Neural cell (in vitro differentiated cells): ENCODE results near the gene CLEC20A. TPM values are rescaled to one million over a fixed set of nuclear protein-coding genes. Genes with fewer than 3 reads are reported as not detected.

ENCODE experiments used
- H2AFZ ChIP-seq: fragments of 200-600, 300-800 bp; sonication (generic), shearing (Covaris generic); 2 replicates; pipeline ENCODE4 v1.6.0; 2014; ENCODE audit warnings: low read depth, mild to moderate bottlenecking, antibody characterized with exemption, low read length, moderate library complexity
- H3F3A ChIP-seq: fragments of 200-600 bp; shearing (Covaris generic); 2 replicates; pipeline ENCODE4 v1.6.1; 2016; ENCODE audit warnings: mild to moderate bottlenecking, moderate library complexity, mixed read lengths, antibody characterized with exemption, low read length; ENCODE audit not compliant: insufficient read depth, poor library complexity, severe bottlenecking
- H3K27ac ChIP-seq: fragments of 200-600, 300-800 bp; sonication (generic), shearing (Covaris generic); 2 replicates; pipeline ENCODE4 v1.5.1; 2014; ENCODE audit warnings: mild to moderate bottlenecking, low read length, moderate library complexity
- H3K27me3 ChIP-seq: fragments of 300-800, 200-600 bp; sonication (generic), shearing (Covaris generic); 2 replicates; pipeline ENCODE4 v1.6.0; 2014; ENCODE audit warnings: mild to moderate bottlenecking, low read depth, low read length, moderate library complexity; ENCODE audit not compliant: insufficient read depth
- H3K36me3 ChIP-seq: fragments of 300-800, 200-600 bp; sonication (generic), shearing (Covaris generic); 2 replicates; pipeline ENCODE4 v1.5.1; 2014; ENCODE audit warnings: mild to moderate bottlenecking, antibody characterized with exemption, low read length, moderate library complexity; ENCODE audit not compliant: insufficient read depth
- H3K4me2 ChIP-seq: fragments of 300-800, 200-600 bp; sonication (generic), shearing (Covaris generic); 2 replicates; pipeline ENCODE4 v1.6.0; 2014; ENCODE audit warnings: mild to moderate bottlenecking, low read length
- H3K4me3 ChIP-seq: fragments of 300-800, 200-600 bp; sonication (generic), shearing (Covaris generic); 2 replicates; pipeline ENCODE4 v1.5.1; 2014; ENCODE audit warnings: mild to moderate bottlenecking, low read length, moderate library complexity
- H3K79me2 ChIP-seq: fragments of 200-600 bp; shearing (Covaris generic); replicated peaks from 2 replicates; pipeline ENCODE4 v1.6.0; 2014; ENCODE audit warnings: mild to moderate bottlenecking, low read length, moderate library complexity; ENCODE audit not compliant: insufficient read depth
- H3K9ac ChIP-seq: fragments of 300-800, 200-600 bp; sonication (generic), shearing (Covaris generic); 2 replicates; pipeline ENCODE4 v1.6.1; 2016; ENCODE audit warnings: mild to moderate bottlenecking, low read length, mixed read lengths
- H3K9me2 ChIP-seq: fragments of 200-600 bp; shearing (Covaris generic); 2 replicates; pipeline ENCODE4 v1.6.1; 2016; ENCODE audit warnings: mild to moderate bottlenecking, low read length, mixed read lengths; ENCODE audit not compliant: insufficient read depth
- H3K9me3 ChIP-seq: fragments of 200-600, 300-800 bp; sonication (generic), shearing (Covaris generic); 2 replicates; pipeline ENCODE4 v1.6.1; 2016; ENCODE audit warnings: mild to moderate bottlenecking, mixed run types, low read length, moderate library complexity, mixed read lengths
- H4K20me1 ChIP-seq: fragments of 200-600 bp; shearing (Covaris generic); 2 replicates; pipeline ENCODE4 v1.6.1; 2016; ENCODE audit warnings: mild to moderate bottlenecking, mixed run types; ENCODE audit not compliant: insufficient read depth
- EP300 ChIP-seq: fragments of 450-650 bp; conservative IDR thresholded peaks from 2 replicates; pipeline ENCODE4 v1.6.1; 2014; ENCODE audit warnings: antibody characterized with exemption, mild to moderate bottlenecking, moderate library complexity; ENCODE audit not compliant: poor library complexity, severe bottlenecking
- EZH2 ChIP-seq: fragments of 200-600, 300-800 bp; shearing (Covaris generic), sonication (generic); IDR thresholded peaks from 2 replicates; pipeline ENCODE4 v1.6.1; 2014; ENCODE audit warnings: antibody characterized with exemption, low read length, borderline replicate concordance, mild to moderate bottlenecking; ENCODE audit not compliant: insufficient read depth, poor library complexity, severe bottlenecking
- MXI1 ChIP-seq: fragments of 450-650 bp; conservative IDR thresholded peaks from 2 replicates; pipeline ENCODE4 v1.6.1; 2014; ENCODE audit warnings: antibody characterized with exemption, mild to moderate bottlenecking; ENCODE audit not compliant: poor library complexity, severe bottlenecking
- POLR2AphosphoS5 ChIP-seq: IDR thresholded peaks from 2 replicates; pipeline ENCODE4 v1.6.1; 2012
- RAD21 ChIP-seq: fragments of 450-650 bp; conservative IDR thresholded peaks from 2 replicates; pipeline ENCODE4 v1.6.1; 2014; ENCODE audit warnings: antibody characterized with exemption, mild to moderate bottlenecking, moderate library complexity
- SMC3 ChIP-seq: fragments of 450-650 bp; conservative IDR thresholded peaks from 2 replicates; pipeline ENCODE4 v1.6.1; 2014; ENCODE audit warnings: antibody characterized with exemption, mild to moderate bottlenecking, moderate library complexity; ENCODE audit not compliant: poor library complexity
- TAF1 ChIP-seq: IDR thresholded peaks from 2 replicates; pipeline ENCODE4 v1.6.1; 2012; ENCODE audit warnings: low read depth
- polyA plus RNA-seq: library from polyadenylated mRNA; depleted of rRNA; stranded (reverse); fragments of >200 nt; gene quantifications from 2 replicates; pipeline ENCODE4 v1.2.3, GENCODE V29; 2014
- TF ChIP-seq, protein P1 (sequence below): fragments of 450-650 bp; IDR thresholded peaks from 2 replicates; pipeline ENCODE4 v1.5.1; 2014; ENCODE audit warnings: antibody characterized with exemption, mild to moderate bottlenecking, moderate library complexity; ENCODE audit not compliant: poor library complexity, severe bottlenecking
- TF ChIP-seq, protein P2 (sequence below): IDR thresholded peaks from 2 replicates; pipeline ENCODE4 v1.6.1; 2012; ENCODE audit warnings: borderline replicate concordance

CLEC20A gene
- polyA plus RNA-seq, 1 donor from 2014 or later, result 0.78 TPM

GRCh38 chr1:178491721-178492120 is 5.0 kb downstream of the CLEC20A start:
- Histone ChIP-seq H3K9me2 (no peaks in the 10 kb centered on the region), H3F3A (no peaks in the 10 kb centered on the region), H4K20me1 (no peaks in the 10 kb centered on the region), H3K9ac (no peak overlapping the region), H3K36me3 (no peaks in the 10 kb centered on the region), H2AFZ (no peak overlapping the region), H3K4me3 (no peak overlapping the region), H3K4me2 (no peak overlapping the region), H3K27me3 (no peaks in the 10 kb centered on the region), H3K79me2 (no peaks in the 10 kb centered on the region), H3K9me3 (no peaks in the 10 kb centered on the region), H3K27ac (no peak overlapping the region)
- TF ChIP-seq TAF1 (no peak), EP300 (no peak), RAD21 (no peak), SMC3 (no peak), EZH2 (no peak), MXI1 (no peak), POLR2AphosphoS5 (no peak)
- TF ChIP-seq, protein P1, sequence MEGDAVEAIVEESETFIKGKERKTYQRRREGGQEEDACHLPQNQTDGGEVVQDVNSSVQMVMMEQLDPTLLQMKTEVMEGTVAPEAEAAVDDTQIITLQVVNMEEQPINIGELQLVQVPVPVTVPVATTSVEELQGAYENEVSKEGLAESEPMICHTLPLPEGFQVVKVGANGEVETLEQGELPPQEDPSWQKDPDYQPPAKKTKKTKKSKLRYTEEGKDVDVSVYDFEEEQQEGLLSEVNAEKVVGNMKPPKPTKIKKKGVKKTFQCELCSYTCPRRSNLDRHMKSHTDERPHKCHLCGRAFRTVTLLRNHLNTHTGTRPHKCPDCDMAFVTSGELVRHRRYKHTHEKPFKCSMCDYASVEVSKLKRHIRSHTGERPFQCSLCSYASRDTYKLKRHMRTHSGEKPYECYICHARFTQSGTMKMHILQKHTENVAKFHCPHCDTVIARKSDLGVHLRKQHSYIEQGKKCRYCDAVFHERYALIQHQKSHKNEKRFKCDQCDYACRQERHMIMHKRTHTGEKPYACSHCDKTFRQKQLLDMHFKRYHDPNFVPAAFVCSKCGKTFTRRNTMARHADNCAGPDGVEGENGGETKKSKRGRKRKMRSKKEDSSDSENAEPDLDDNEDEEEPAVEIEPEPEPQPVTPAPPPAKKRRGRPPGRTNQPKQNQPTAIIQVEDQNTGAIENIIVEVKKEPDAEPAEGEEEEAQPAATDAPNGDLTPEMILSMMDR, result no peak
- TF ChIP-seq, protein P2, sequence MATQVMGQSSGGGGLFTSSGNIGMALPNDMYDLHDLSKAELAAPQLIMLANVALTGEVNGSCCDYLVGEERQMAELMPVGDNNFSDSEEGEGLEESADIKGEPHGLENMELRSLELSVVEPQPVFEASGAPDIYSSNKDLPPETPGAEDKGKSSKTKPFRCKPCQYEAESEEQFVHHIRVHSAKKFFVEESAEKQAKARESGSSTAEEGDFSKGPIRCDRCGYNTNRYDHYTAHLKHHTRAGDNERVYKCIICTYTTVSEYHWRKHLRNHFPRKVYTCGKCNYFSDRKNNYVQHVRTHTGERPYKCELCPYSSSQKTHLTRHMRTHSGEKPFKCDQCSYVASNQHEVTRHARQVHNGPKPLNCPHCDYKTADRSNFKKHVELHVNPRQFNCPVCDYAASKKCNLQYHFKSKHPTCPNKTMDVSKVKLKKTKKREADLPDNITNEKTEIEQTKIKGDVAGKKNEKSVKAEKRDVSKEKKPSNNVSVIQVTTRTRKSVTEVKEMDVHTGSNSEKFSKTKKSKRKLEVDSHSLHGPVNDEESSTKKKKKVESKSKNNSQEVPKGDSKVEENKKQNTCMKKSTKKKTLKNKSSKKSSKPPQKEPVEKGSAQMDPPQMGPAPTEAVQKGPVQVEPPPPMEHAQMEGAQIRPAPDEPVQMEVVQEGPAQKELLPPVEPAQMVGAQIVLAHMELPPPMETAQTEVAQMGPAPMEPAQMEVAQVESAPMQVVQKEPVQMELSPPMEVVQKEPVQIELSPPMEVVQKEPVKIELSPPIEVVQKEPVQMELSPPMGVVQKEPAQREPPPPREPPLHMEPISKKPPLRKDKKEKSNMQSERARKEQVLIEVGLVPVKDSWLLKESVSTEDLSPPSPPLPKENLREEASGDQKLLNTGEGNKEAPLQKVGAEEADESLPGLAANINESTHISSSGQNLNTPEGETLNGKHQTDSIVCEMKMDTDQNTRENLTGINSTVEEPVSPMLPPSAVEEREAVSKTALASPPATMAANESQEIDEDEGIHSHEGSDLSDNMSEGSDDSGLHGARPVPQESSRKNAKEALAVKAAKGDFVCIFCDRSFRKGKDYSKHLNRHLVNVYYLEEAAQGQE, result no peak

GRCh38 chr1:178490967-178491366 is 5.8 kb downstream of the CLEC20A start:
- H4K20me1 ChIP-seq, result no peaks in the 10 kb centered on the region
- H3K4me3 ChIP-seq, result no peak overlapping the region
- no peaks in the 10 kb centered on the region for H3K9me3 ChIP-seq
- no peak overlapping the region for H3K4me2 ChIP-seq
- TF ChIP-seq, protein P2, result no peak
- no peak for TF ChIP-seq TAF1
- TF ChIP-seq EZH2, result no peak
- no peak for TF ChIP-seq POLR2AphosphoS5
- TF ChIP-seq EP300, result no peak
- no peak for TF ChIP-seq SMC3
- no peak for TF ChIP-seq MXI1
- no peak for TF ChIP-seq RAD21
- TF ChIP-seq, protein P1, result no peak
- no peaks in the 10 kb centered on the region for H3K79me2 ChIP-seq
- no peak overlapping the region for H3K27ac ChIP-seq
- H3F3A ChIP-seq, result no peaks in the 10 kb centered on the region
- H2AFZ ChIP-seq, result no peak overlapping the region
- H3K36me3 ChIP-seq, result no peaks in the 10 kb centered on the region
- no peaks in the 10 kb centered on the region for H3K27me3 ChIP-seq
- H3K9ac ChIP-seq, result no peak overlapping the region
- H3K9me2 ChIP-seq, result no peaks in the 10 kb centered on the region
